K562 (cell line): ENCODE results near the gene GPR32. TPM values are rescaled to one million over a fixed set of nuclear protein-coding genes. Genes with fewer than 3 reads are reported as not detected.

Experiments
- ATAC-seq: fragments of 200-7000 bp; cut with Tn5 transposase; 3 replicates; pipeline ENCODE4 v1.9.1; 2020; ENCODE audit warnings: moderate library complexity
- BruUV-seq: library from RNA; stranded (reverse); fragments of 400-500 nt; replicated peaks from 2 replicates; lab custom pipeline; 2021; lab: Mats Ljungman, UMichigan
- CTCF ChIA-PET: fragments of 300-600 bp; formaldehyde crosslinking; extraction: SDS; loops from one replicate; lab custom pipeline; 2021; ENCODE audit warnings: low intra/inter-chr PET ratio; lab: Yijun Ruan, JAX
- POLR2A ChIA-PET: fragments of 300-600, 350-650 bp; sonication (Branson Sonifier 250); formaldehyde crosslinking; extraction: SDS; loops from one replicate; lab custom pipeline; 2021; ENCODE audit warnings: antibody characterized with exemption, inconsistent platforms; lab: Yijun Ruan, JAX
- DNase-seq, 4 experiments: peaks; one replicate each; pipeline versions ENCODE4 v3.0.0 to v3.0.0-alpha.2; 2011 to 2018; ENCODE audit warnings: low spot score in 3 of 4, mixed read lengths in 3 of 4; ENCODE audit errors: extremely low read depth in 1 of 4
- FAIRE-seq: peaks from 2 replicates; lab custom pipeline; 2011; peaks lifted over from hg19 to GRCh38; lab: Jason Lieb, UNC
- H2AFZ ChIP-seq: 2 replicates; pipeline ENCODE4 v1.6.0; 2011; ENCODE audit warnings: low read depth, low read length, control low read depth, inconsistent platforms
- H3K27ac ChIP-seq: fragments of 200-600 bp; 3 replicates; pipeline ENCODE4 v1.8.0; 2011; ENCODE audit warnings: low read depth, mild to moderate bottlenecking, control low read depth, inconsistent platforms, low read length, moderate library complexity, mixed read lengths; ENCODE audit errors: extremely low read depth
- H3K27me3 ChIP-seq, 2 experiments: fragments of 300-600 bp in 1 of 2; 2 replicates in 1 of 2; 3 replicates in 1 of 2; pipeline versions ENCODE4 v1.6.0 to v1.8.0; 2011; ENCODE audit warnings: inconsistent platforms in 2 of 2, low read length in 2 of 2, mild to moderate bottlenecking in 1 of 2, mixed read lengths in 1 of 2, moderate library complexity in 1 of 2; ENCODE audit not compliant: control insufficient read depth in 2 of 2, insufficient read depth in 2 of 2
- H3K36me3 ChIP-seq: fragments of 300-600 bp; 3 replicates; pipeline ENCODE4 v1.8.0; 2011; ENCODE audit warnings: mild to moderate bottlenecking, low read length, inconsistent platforms; ENCODE audit not compliant: control insufficient read depth, insufficient read depth
- H3K4me1 ChIP-seq, 2 experiments: fragments of 200-600 bp in 1 of 2; replicated peaks in 1 of 2; 2 replicates in 1 of 2; 3 replicates in 1 of 2; pipeline versions ENCODE4 v1.5.1 to v1.8.0; 2011; ENCODE audit warnings: inconsistent platforms in 2 of 2, low read length in 2 of 2, mild to moderate bottlenecking in 1 of 2, mixed read lengths in 1 of 2, moderate library complexity in 1 of 2; ENCODE audit not compliant: control insufficient read depth in 2 of 2, insufficient read depth in 2 of 2
- H3K4me2 ChIP-seq: 2 replicates; pipeline ENCODE4 v1.6.1; 2011; ENCODE audit warnings: low read length, control low read depth, inconsistent platforms, mixed read lengths; ENCODE audit not compliant: insufficient read depth
- H3K4me3 ChIP-seq: fragments of 200-600 bp; sonication (generic), shearing (Covaris generic); 2 replicates; pipeline ENCODE4 v1.5.1; 2016; ENCODE audit warnings: control low read depth, inconsistent platforms
- H3K79me2 ChIP-seq: fragments of 200-600 bp; 3 replicates; pipeline ENCODE4 v1.8.0; 2011; ENCODE audit warnings: low read length, inconsistent platforms; ENCODE audit not compliant: control insufficient read depth, insufficient read depth
- H3K9ac ChIP-seq, 2 experiments: 2 replicates each; pipeline versions ENCODE4 v1.6.0 to v1.6.1; 2011; ENCODE audit warnings: low read depth in 2 of 2, low read length in 2 of 2, control low read depth in 1 of 2, inconsistent platforms in 1 of 2, mild to moderate bottlenecking in 1 of 2, mixed read lengths in 1 of 2; ENCODE audit not compliant: insufficient read depth in 1 of 2
- H3K9me1 ChIP-seq: one replicate; pipeline ENCODE4 v1.6.0; 2011; ENCODE audit warnings: inconsistent platforms, mild to moderate bottlenecking, low read length, moderate library complexity; ENCODE audit not compliant: control insufficient read depth, insufficient read depth
- H3K9me3 ChIP-seq: replicated peaks from 2 replicates; pipeline ENCODE4 v1.5.1; 2011; ENCODE audit warnings: low read depth, low read length, inconsistent platforms; ENCODE audit not compliant: control insufficient read depth, insufficient read depth
- H4K20me1 ChIP-seq: replicated peaks from 2 replicates; pipeline ENCODE4 v1.6.1; 2011; ENCODE audit warnings: low read length, inconsistent platforms, mixed read lengths; ENCODE audit not compliant: control insufficient read depth, insufficient read depth
- BHLHE40 ChIP-seq: IDR thresholded peaks from 2 replicates; pipeline ENCODE4 v1.6.1; 2011; ENCODE audit warnings: low read length, improper control_type of control experiment
- CBFA2T3 ChIP-seq: fragments of 450-650 bp; IDR thresholded peaks from 2 replicates; pipeline ENCODE4 v1.6.1; 2017
- FOXA3 ChIP-seq, 2 experiments: fragments of 450-650 bp in 1 of 2; sonication (generic) in 1 of 2; formaldehyde crosslinking; IDR thresholded peaks in 1 of 2; conservative IDR thresholded peaks in 1 of 2; 2 replicates each; pipeline versions ENCODE4 v1.4.0 to v1.8.0; 2020 to 2022; ENCODE audit warnings: mild to moderate bottlenecking in 2 of 2, missing genetic modification reagents in 1 of 2
- HDAC6 ChIP-seq: IDR thresholded peaks from 2 replicates; pipeline ENCODE4 v1.6.1; 2012; ENCODE audit warnings: low read depth, mild to moderate bottlenecking, control low read depth, inconsistent platforms, low read length, moderate library complexity
- ZNF232 ChIP-seq: sonication (generic); formaldehyde crosslinking; IDR thresholded peaks from 2 replicates; pipeline ENCODE4 v1.8.0; 2022; ENCODE audit warnings: mild to moderate bottlenecking, missing genetic modification reagents
- ZNF239 ChIP-seq: fragments of 250-450 bp; sonication (Bioruptor Pico); IDR thresholded peaks from 2 replicates; pipeline ENCODE4 v1.4.0; 2020; ENCODE audit warnings: mild to moderate bottlenecking
- ZNF717 ChIP-seq: fragments of 250-450 bp; sonication (Bioruptor Pico); IDR thresholded peaks from 2 replicates; pipeline ENCODE4 v1.5.0; 2021
- WGBS: fragments of 100-300 bp; shearing (Covaris generic); methylation state at CpG from one replicate; pipeline ENCODE4 v1.1.6; 2016; ENCODE audit warnings: low coverage, mixed read lengths; ENCODE audit not compliant: insufficient coverage; ENCODE audit errors: missing lambda C conversion rate; 5-methylcytosine and 5-hydroxymethylcytosine counted together
- in situ Hi-C: fragments of 300-500 bp; cut with MboI; formaldehyde crosslinking; loops from 4 replicates; pipeline ENCODE4 v1.15.0; 2018; ENCODE audit warnings: inconsistent platforms, mixed read lengths
- intact Hi-C: fragments of 100-400 bp; cut with micrococcal nuclease; formaldehyde crosslinking; loops from 2 replicates; pipeline ENCODE4 v1.14.2; 2022
- polyA plus RNA-seq, 8 experiments: library from polyadenylated mRNA; depleted of rRNA in 4 of 8; stranded (reverse) in 5 of 8; unstranded in 3 of 8; fragments of >200 nt; fragmentation: Nextera tagmentation in 2 of 8; fragmentation: Illumina TruSeq in 1 of 8; extraction: Ambion mirVana in 2 of 8; extraction: Trizol in 1 of 8; gene quantifications; 2 replicates each; pipeline versions ENCODE4 v1.2.1 to v1.2.3, GENCODE V29; 2011 to 2014; ENCODE audit warnings: inconsistent platforms in 1 of 8, missing spikeins in 1 of 8
- total RNA-seq, 7 experiments: library from RNA; depleted of rRNA in 6 of 7; stranded (reverse); fragments of >200 nt in 6 of 7; fragmentation: Illumina TruSeq in 2 of 7; extraction: Trizol in 2 of 7; gene quantifications; 2 replicates each; pipeline versions ENCODE4 v1.2.1 to v1.2.3, GENCODE V29; 2011 to 2021; ENCODE audit warnings: low replicate concordance in 1 of 7

GPR32 gene
- total and polyA plus RNA-seq, 9 of the 15 experiments (the other 6 are each of a cell fraction or from before 2014, with no cell fraction given): not detected

DNA sequence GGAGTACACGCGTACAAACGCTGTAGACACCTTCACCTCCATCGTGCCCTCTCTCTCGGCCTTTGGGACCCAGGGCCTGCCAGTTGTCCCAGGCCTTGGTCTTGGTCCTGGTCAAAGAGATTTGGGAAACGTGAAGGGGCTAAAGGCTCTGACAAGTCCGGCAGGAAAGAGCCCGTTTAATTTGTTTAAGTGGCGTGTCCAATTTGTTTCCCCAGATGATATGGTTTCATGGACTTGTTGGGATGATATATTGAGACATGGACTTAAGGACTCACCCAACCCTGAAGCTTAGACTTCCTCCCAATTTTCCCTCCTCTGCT is 44.4 kb upstream of the GPR32 start:
- ATAC-seq: no peak
- TF ChIP-seq ZNF717 (CRISPR knock-in tag): no peak
- TF ChIP-seq BHLHE40: no peak
- no peak for TF ChIP-seq HDAC6
- TF ChIP-seq ZNF239 (CRISPR knock-in tag): peak; percentile 97
- TF ChIP-seq FOXA3 (CRISPR knock-in tag; conservative IDR thresholded peaks at IDR 0.05 in 1 of 2, IDR thresholded peaks at IDR 0.05 in 1 of 2): 0 out of 4 replicates have a peak, but pooled peaks of 1 of the 2 experiments have one; percentile 7
- TF ChIP-seq CBFA2T3: no peak
- 0 out of 2 replicates have a peak, but pooled peaks have one; percentile 25 for TF ChIP-seq ZNF232 (CRISPR knock-in tag)
- H3K79me2 ChIP-seq: peaks cover 26% of the 10 kb centered on the region
- WGBS: 7% methylated on average over 9 of the region's 9 CpGs
- BruUV-seq: TSS peak; percentile 71
- intact Hi-C loops: no loop called here
- peak overlapping the region; percentile 81 for H2AFZ ChIP-seq
- H3K4me3 ChIP-seq: peak overlapping the region; percentile 59
- no peak for FAIRE-seq
- H3K36me3 ChIP-seq: peaks cover 4% of the 10 kb centered on the region; the same call in 1 of the 3 replicates
- no peaks in the 10 kb centered on the region for H3K9me3 ChIP-seq
- no peaks in the 10 kb centered on the region for H4K20me1 ChIP-seq
- H3K4me1 ChIP-seq: peaks cover 33 to 61% of the 10 kb centered on the region in 2 experiments; a peak in 4 of 5 replicates
- H3K27me3 ChIP-seq: no peaks in the 10 kb centered on the region
- ChIA-PET POLR2A (interaction anchor here (1.0 kb wide), 1 partner anchor 10 kb away, joined by 3 read pairs; no protein-coding TSS in a partner anchor), CTCF (interaction anchor here (2.1 to 4.5 kb wide), 2 partner anchors 57 to 196 kb away, joined by 12 to 91 read pairs; no protein-coding TSS in a partner anchor)
- DNase-seq: no peak
- in situ Hi-C loops: no loop called here
- H3K9me1 ChIP-seq: no peaks in the 10 kb centered on the region
- H3K9ac ChIP-seq: peak overlapping the region; percentile 82 to 95
- peak overlapping the region; percentile 90 for H3K4me2 ChIP-seq
- peak overlapping the region; percentile 80 for H3K27ac ChIP-seq
